BE2C (cell line): ENCODE data around the gene KLF3.

ENCODE experiments used
- DNase-seq: peaks from one replicate; pipeline ENCODE4 v3.0.0-alpha.2; 2020
- H3K27me3 ChIP-seq: fragments of 250-450 bp; sonication (Bioruptor Pico); 2 replicates; pipeline ENCODE4 v1.5.1; 2020; ENCODE audit warnings: mild to moderate bottlenecking
- H3K36me3 ChIP-seq: fragments of 250-450 bp; sonication (Bioruptor Pico); 2 replicates; pipeline ENCODE4 v1.5.1; 2020; ENCODE audit warnings: mild to moderate bottlenecking
- H3K4me1 ChIP-seq: fragments of 250-450 bp; sonication (Bioruptor Pico); 2 replicates; pipeline ENCODE4 v1.5.1; 2020
- H3K4me3 ChIP-seq: 2 replicates; pipeline ENCODE4 v1.5.1; 2011; ENCODE audit warnings: low read depth, low read length
- H3K9me3 ChIP-seq: fragments of 250-450 bp; sonication (Bioruptor Pico); 2 replicates; pipeline ENCODE4 v1.5.1; 2020
- CTCF ChIP-seq: IDR thresholded peaks from 2 replicates; pipeline ENCODE4 v1.5.1; 2012; ENCODE audit warnings: mild to moderate bottlenecking, low read depth, low read length

KLF3 gene

GRCh38 chr4:38735870-38736269, 71.9 kb downstream of the KLF3 start:
- H3K27me3 ChIP-seq: no peaks in the 10 kb centered on the region
- no peaks in the 10 kb centered on the region for H3K4me1 ChIP-seq
- no peak overlapping the region for H3K4me3 ChIP-seq
- TF ChIP-seq CTCF: no peak
- DNase-seq: no peak
- no peaks in the 10 kb centered on the region for H3K9me3 ChIP-seq
- no peaks in the 10 kb centered on the region for H3K36me3 ChIP-seq

GRCh38 chr4:38738940-38739803, 75.2 kb downstream of the KLF3 start:
- Histone ChIP-seq H3K4me1 (no peaks in the 10 kb centered on the region), H3K4me3 (no peak overlapping the region), H3K36me3 (no peaks in the 10 kb centered on the region), H3K27me3 (no peaks in the 10 kb centered on the region), H3K9me3 (no peaks in the 10 kb centered on the region)
- no peak for DNase-seq
- TF ChIP-seq CTCF: no peak

- Histone ChIP-seq H3K4me1 (no peaks in the 10 kb centered on the region), H3K27me3 (no peaks in the 10 kb centered on the region), H3K36me3 (no peaks in the 10 kb centered on the region), H3K4me3 (no peak overlapping the region), H3K9me3 (no peaks in the 10 kb centered on the region)
- no peak for DNase-seq
- TF ChIP-seq CTCF: no peak
Measured at GRCh38 chr4:38740303-38740702, 76.3 kb downstream of the KLF3 start.

GRCh38 chr4:38743866-38744265, 79.9 kb downstream of the KLF3 start:
- no peak for DNase-seq
- Histone ChIP-seq H3K36me3 (no peaks in the 10 kb centered on the region), H3K4me1 (no peaks in the 10 kb centered on the region), H3K27me3 (no peaks in the 10 kb centered on the region), H3K9me3 (no peaks in the 10 kb centered on the region), H3K4me3 (no peak overlapping the region)
- TF ChIP-seq CTCF: no peak

GRCh38 chr4:38745881-38746280, 81.9 kb downstream of the KLF3 start:
- no peak for TF ChIP-seq CTCF
- no peak for DNase-seq
- H3K27me3 ChIP-seq: no peaks in the 10 kb centered on the region
- H3K36me3 ChIP-seq: no peaks in the 10 kb centered on the region
- no peak overlapping the region for H3K4me3 ChIP-seq
- H3K9me3 ChIP-seq: no peaks in the 10 kb centered on the region
- H3K4me1 ChIP-seq: no peaks in the 10 kb centered on the region

- H3K36me3 ChIP-seq: no peaks in the 10 kb centered on the region
- TF ChIP-seq CTCF: no peak
- H3K9me3 ChIP-seq: no peaks in the 10 kb centered on the region
- H3K27me3 ChIP-seq: no peaks in the 10 kb centered on the region
- H3K4me1 ChIP-seq: no peaks in the 10 kb centered on the region
- H3K4me3 ChIP-seq: no peak overlapping the region
- DNase-seq: no peak
Measured at GRCh38 chr4:38747629-38748028, 83.6 kb downstream of the KLF3 start.
